Thoracic aorta (tissue), 2 donors: ENCODE data around the gene RGSL1. TPM values are rescaled to one million over a fixed set of nuclear protein-coding genes. Genes with fewer than 3 reads are reported as not detected.

Experiments used
- ATAC-seq: fragments of 150-250 bp; one replicate; pipeline ENCODE4 v1.8.0; 2017; ENCODE audit warnings: low read depth; ENCODE audit not compliant: insufficient number of reproducible peaks, low FRiP score
- DNase-seq: peaks from one replicate; pipeline ENCODE4 v3.0.0-alpha.2; 2020; ENCODE audit warnings: low spot score
- H3K27ac ChIP-seq, 2 donors: fragments of 200-600 bp; sonication (generic); 1 replicate in 1 of 2; 2 replicates in 1 of 2; pipeline ENCODE4 v1.5.1; 2016; ENCODE audit warnings: mild to moderate bottlenecking in 2 of 2, moderate library complexity in 2 of 2
- H3K27me3 ChIP-seq: fragments of 200-600 bp; sonication (generic); replicated peaks from 2 replicates; pipeline ENCODE4 v1.6.0; 2016; ENCODE audit warnings: mild to moderate bottlenecking; ENCODE audit not compliant: insufficient read depth
- H3K36me3 ChIP-seq: fragments of 200-600 bp; sonication (generic); one replicate; pipeline ENCODE4 v1.5.1; 2016
- H3K4me1 ChIP-seq, 2 donors: fragments of 200-600 bp; sonication (generic); 1 replicate in 1 of 2; 2 replicates in 1 of 2; pipeline versions ENCODE4 v1.5.1 to v1.6.0; 2016; ENCODE audit warnings: low read depth in 2 of 2, mild to moderate bottlenecking in 1 of 2; ENCODE audit not compliant: control insufficient read depth in 1 of 2
- H3K4me3 ChIP-seq: fragments of 200-600 bp; sonication (generic); 2 replicates; pipeline ENCODE4 v1.5.1; 2016; ENCODE audit warnings: mild to moderate bottlenecking
- H3K9me3 ChIP-seq: fragments of 200-600 bp; sonication (generic); 2 replicates; pipeline ENCODE4 v1.5.1; 2016
- CTCF ChIP-seq: fragments of 200-600 bp; sonication (generic); IDR thresholded peaks from one replicate; pipeline ENCODE4 v1.5.1; 2019; ENCODE audit warnings: antibody characterized with exemption
- total RNA-seq, 2 donors: library from RNA; depleted of rRNA; stranded (reverse); fragments of >200 nt; gene quantifications; one replicate each; pipeline versions ENCODE4 v1.1.0 to v1.2.3, GENCODE V29; 2016

RGSL1 gene
- total RNA-seq, 2 donors from 2014 or later, result not detected

GRCh38 chr1:182569939-182570610, 120.1 kb downstream of the RGSL1 start:
- no peak for DNase-seq
- no peak for ATAC-seq
- Histone ChIP-seq H3K27me3 (no peaks in the 10 kb centered on the region), H3K9me3 (no peaks in the 10 kb centered on the region), H3K4me3 (no peak overlapping the region), H3K27ac (no peak overlapping the region), H3K4me1 (no peaks in the 10 kb centered on the region), H3K36me3 (peaks cover 5% of the 10 kb centered on the region)
- no peak for TF ChIP-seq CTCF

- Histone ChIP-seq H3K27ac (no peak overlapping the region), H3K4me1 (no peaks in the 10 kb centered on the region), H3K9me3 (no peaks in the 10 kb centered on the region), H3K4me3 (no peak overlapping the region), H3K36me3 (peaks cover 10% of the 10 kb centered on the region), H3K27me3 (no peaks in the 10 kb centered on the region)
- no peak for DNase-seq
- no peak for TF ChIP-seq CTCF
- ATAC-seq, result no peak
Observed at GRCh38 chr1:182570611-182570970, 120.6 kb downstream of the RGSL1 start.

- no peak for TF ChIP-seq CTCF
- DNase-seq (no peak), ATAC-seq (no peak)
- H3K4me3 ChIP-seq, result no peak overlapping the region
- H3K27me3 ChIP-seq, result no peaks in the 10 kb centered on the region
- peaks cover 14% of the 10 kb centered on the region for H3K36me3 ChIP-seq
- no peak overlapping the region for H3K27ac ChIP-seq
- no peaks in the 10 kb centered on the region for H3K9me3 ChIP-seq
- H3K4me1 ChIP-seq, result no peaks in the 10 kb centered on the region
Observed at GRCh38 chr1:182574156-182574555, 124.2 kb downstream of the RGSL1 start.

GRCh38 chr1:182575540-182576149, 125.7 kb downstream of the RGSL1 start:
- no peaks in the 10 kb centered on the region for H3K9me3 ChIP-seq
- ATAC-seq, result no peak
- H3K27ac ChIP-seq, result no peak overlapping the region
- no peak for TF ChIP-seq CTCF
- H3K27me3 ChIP-seq, result no peaks in the 10 kb centered on the region
- no peak overlapping the region for H3K4me3 ChIP-seq
- peaks cover 21% of the 10 kb centered on the region for H3K36me3 ChIP-seq
- no peaks in the 10 kb centered on the region for H3K4me1 ChIP-seq
- no peak for DNase-seq

GRCh38 chr1:182580736-182581135, 130.8 kb downstream of the RGSL1 start:
- peaks cover 23% of the 10 kb centered on the region for H3K36me3 ChIP-seq

More at GRCh38 chr1:182580736-182581135, 130.8 kb downstream of the RGSL1 start:
- Histone ChIP-seq H3K27me3 (no peaks in the 10 kb centered on the region), H3K4me1 (peaks cover 12 to 18% of the 10 kb centered on the region in 2 donors), H3K9me3 (no peaks in the 10 kb centered on the region), H3K27ac (no peak overlapping the region), H3K4me3 (no peak overlapping the region)
- ATAC-seq (no peak), DNase-seq (no peak)
- no peak for TF ChIP-seq CTCF
